Esophagus squamous epithelium (tissue), 5 donors: ENCODE data around the gene TMEM116. TPM values are rescaled to one million over a fixed set of nuclear protein-coding genes. Genes with fewer than 3 reads are reported as not detected.
"Not testable (repeated sequence)": the region's sequence is repeated elsewhere in the genome, so short reads cannot be mapped to it uniquely, and the experiment has no call there.

Experiments used
- DNase-seq: peaks from one replicate; lab custom pipeline; 2025; lab: John Stamatoyannopoulos, UW
- H3K27ac ChIP-seq, 4 donors: fragments of 200-600 bp; sonication (generic); one replicate each; pipeline ENCODE4 v1.5.1; 2016 to 2019; ENCODE audit warnings: mild to moderate bottlenecking in 1 of 4
- H3K27me3 ChIP-seq, 4 donors: fragments of 200-600 bp; sonication (generic); 1 replicate in 3 of 4; 2 replicates in 1 of 4; pipeline versions ENCODE4 v1.5.1 to v1.6.0; 2017 to 2021; ENCODE audit warnings: antibody characterized with exemption in 1 of 4
- H3K36me3 ChIP-seq, 3 donors: fragments of 200-600 bp; sonication (generic); one replicate each; pipeline ENCODE4 v1.5.1; 2016 to 2019
- H3K4me1 ChIP-seq, 3 donors: fragments of 200-600 bp; sonication (generic); one replicate each; pipeline ENCODE4 v1.5.1; 2017 to 2019
- H3K4me3 ChIP-seq, 4 donors: fragments of 200-600 bp; sonication (generic); 1 replicate in 3 of 4; 2 replicates in 1 of 4; pipeline ENCODE4 v1.5.1; 2016 to 2019; ENCODE audit warnings: mild to moderate bottlenecking in 2 of 4, moderate library complexity in 1 of 4
- H3K9me3 ChIP-seq, 3 donors: fragments of 200-600 bp; sonication (generic); one replicate each; pipeline ENCODE4 v1.5.1; 2016 to 2019
- POLR2A ChIP-seq, 4 donors: fragments of 450-650 bp; IDR thresholded peaks; one replicate each; pipeline ENCODE4 v1.6.1; 2017; ENCODE audit warnings: antibody characterized with exemption in 4 of 4, mild to moderate bottlenecking in 4 of 4, moderate library complexity in 3 of 4
- WGBS, 2 donors: methylation state at CpG; one replicate each; pipeline ENCODE4 v1.1.5; 2018; 5-methylcytosine and 5-hydroxymethylcytosine counted together
- intact Hi-C: fragments of 100-400 bp; cut with DNase I; formaldehyde crosslinking; loops from one replicate; pipeline ENCODE4 v1.15.0; 2022
- total RNA-seq, 4 donors: library from RNA; depleted of rRNA; stranded (reverse); fragments of >200 nt; gene quantifications; one replicate each; pipeline ENCODE4 v1.1.0, GENCODE V29; 2016
- TF ChIP-seq, protein P1 (sequence below), 6 experiments: fragments of 450-650 bp in 4 of 6; fragments of 200-600 bp in 2 of 6; sonication (generic) in 2 of 6; IDR thresholded peaks; one replicate each; pipeline ENCODE4 v1.5.1; 2016 to 2019; ENCODE audit warnings: antibody characterized with exemption in 6 of 6, mild to moderate bottlenecking in 4 of 6, moderate library complexity in 4 of 6
- donor health status: DM: yes; HTN: yes; CAD: no.

Gene TMEM116
- total RNA-seq, 4 donors from 2014 or later = 4.7 to 12.1 (median 9.1) TPM

DNA sequence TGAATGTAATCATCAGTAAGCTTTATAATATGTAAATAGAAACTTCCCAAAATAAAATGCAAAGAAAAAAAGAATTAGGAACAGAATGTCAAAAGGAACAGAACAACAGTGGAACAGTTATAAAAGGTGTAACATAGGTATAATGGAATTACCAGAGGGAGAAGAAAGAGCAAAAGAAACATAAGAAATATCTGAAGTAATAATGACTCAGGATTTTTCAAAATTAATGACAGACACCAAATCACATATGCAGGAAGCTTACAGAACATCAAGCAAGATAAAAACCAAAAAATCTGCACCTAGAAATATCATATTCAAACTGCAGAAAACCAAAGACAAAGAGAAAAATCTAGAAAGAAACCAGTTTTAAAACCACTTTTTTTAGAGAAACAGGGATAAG, 36.1 kb downstream of the TMEM116 start:
- intact Hi-C loops = no loop called here
- TF ChIP-seq POLR2A (IDR thresholded peaks at IDR 0.05) = no peak
- TF ChIP-seq, protein P1, sequence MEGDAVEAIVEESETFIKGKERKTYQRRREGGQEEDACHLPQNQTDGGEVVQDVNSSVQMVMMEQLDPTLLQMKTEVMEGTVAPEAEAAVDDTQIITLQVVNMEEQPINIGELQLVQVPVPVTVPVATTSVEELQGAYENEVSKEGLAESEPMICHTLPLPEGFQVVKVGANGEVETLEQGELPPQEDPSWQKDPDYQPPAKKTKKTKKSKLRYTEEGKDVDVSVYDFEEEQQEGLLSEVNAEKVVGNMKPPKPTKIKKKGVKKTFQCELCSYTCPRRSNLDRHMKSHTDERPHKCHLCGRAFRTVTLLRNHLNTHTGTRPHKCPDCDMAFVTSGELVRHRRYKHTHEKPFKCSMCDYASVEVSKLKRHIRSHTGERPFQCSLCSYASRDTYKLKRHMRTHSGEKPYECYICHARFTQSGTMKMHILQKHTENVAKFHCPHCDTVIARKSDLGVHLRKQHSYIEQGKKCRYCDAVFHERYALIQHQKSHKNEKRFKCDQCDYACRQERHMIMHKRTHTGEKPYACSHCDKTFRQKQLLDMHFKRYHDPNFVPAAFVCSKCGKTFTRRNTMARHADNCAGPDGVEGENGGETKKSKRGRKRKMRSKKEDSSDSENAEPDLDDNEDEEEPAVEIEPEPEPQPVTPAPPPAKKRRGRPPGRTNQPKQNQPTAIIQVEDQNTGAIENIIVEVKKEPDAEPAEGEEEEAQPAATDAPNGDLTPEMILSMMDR (IDR thresholded peaks at IDR 0.05) = no peak
- no peak for DNase-seq

DNA sequence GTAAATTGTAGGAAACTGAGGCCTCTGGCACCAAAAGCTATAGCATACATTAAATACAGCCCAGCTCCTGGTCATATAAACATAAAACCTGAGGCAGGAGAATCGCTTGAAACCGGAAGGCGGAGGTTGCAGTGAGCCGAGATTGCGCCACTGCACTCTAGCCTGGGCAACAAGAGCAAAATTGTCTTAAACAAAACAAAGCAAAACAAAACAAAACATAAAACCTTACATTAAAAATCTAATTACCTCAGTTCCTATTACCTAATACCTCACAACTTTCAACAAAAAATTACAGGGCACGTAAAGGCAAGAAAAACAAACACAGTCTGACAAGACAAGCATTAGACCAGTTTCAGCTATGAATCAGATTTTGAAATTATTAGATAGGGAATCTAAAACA, 36.7 kb downstream of the TMEM116 start:
- DNase-seq = no peak
- Histone ChIP-seq H3K4me3 (no peak overlapping the region), H3K9me3 (no peaks in the 10 kb centered on the region), H3K27me3 (no peaks in the 10 kb centered on the region), H3K36me3 (peaks cover 0 to 12% (median 0%) of the 10 kb centered on the region in 3 donors), H3K4me1 (no peaks in the 10 kb centered on the region), H3K27ac (no peak overlapping the region)
- 80 to 84% methylated on average over 6 of the region's 6 CpGs for WGBS, 2 donors
- intact Hi-C loops = no loop called here
- TF ChIP-seq, protein P1 (IDR thresholded peaks at IDR 0.05) = no peak
- TF ChIP-seq POLR2A (IDR thresholded peaks at IDR 0.05) = no peak

More for the DNA sequence above, 36.1 kb downstream of the TMEM116 start:
- no peak overlapping the region for H3K27ac ChIP-seq
- H3K36me3 ChIP-seq = peaks cover 0 to 12% (median 0%) of the 10 kb centered on the region in 3 donors
- H3K27me3 ChIP-seq = no peaks in the 10 kb centered on the region
- H3K4me1 ChIP-seq = no peaks in the 10 kb centered on the region
- no peak overlapping the region for H3K4me3 ChIP-seq
- no peaks in the 10 kb centered on the region for H3K9me3 ChIP-seq

DNA sequence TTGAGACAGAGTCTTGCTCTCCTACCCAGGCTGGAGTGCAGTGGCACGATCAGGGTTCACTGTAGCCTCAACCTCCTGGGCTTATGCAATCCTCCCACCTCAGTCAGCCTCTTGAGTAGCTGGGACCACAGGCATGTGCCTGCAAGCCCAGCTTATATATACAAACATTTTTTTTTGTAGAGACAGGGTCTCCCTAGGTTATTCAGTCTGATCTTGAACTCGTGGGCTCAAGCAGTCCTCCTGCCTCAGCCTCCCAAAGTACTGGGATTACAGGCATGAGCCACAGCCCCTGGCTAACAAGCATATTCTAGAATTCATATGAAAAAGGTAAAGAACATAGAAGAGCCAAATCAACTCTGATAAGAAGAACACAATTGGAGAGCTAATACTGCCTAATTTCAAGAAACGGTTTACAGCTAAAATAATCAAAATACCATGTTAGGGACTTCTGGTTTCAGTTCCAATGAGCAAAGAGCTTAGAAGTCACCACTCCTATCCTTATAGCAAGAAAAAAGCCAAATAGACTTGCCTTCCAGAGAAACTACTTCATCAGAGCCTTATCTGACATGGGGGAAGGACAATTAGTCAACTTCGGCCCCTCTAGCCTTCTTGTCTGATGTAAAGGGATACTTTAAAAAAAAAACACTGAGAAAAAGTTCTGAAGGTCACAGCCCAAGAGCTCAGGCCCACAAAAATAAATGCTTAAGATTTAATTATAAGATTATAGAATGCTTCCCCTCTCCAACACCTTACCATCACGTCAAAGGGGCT, 37.6 kb downstream of the TMEM116 start:
- peaks cover 0 to 9% (median 3%) of the 10 kb centered on the region in 3 donors for H3K9me3 ChIP-seq
- no peak for TF ChIP-seq POLR2A (IDR thresholded peaks at IDR 0.05)
- TF ChIP-seq, protein P1 (IDR thresholded peaks at IDR 0.05) = no peak
- H3K27ac ChIP-seq = no peak overlapping the region
- no peak for DNase-seq
- H3K4me3 ChIP-seq = no peak overlapping the region
- H3K36me3 ChIP-seq = peaks cover 0 to 18% (median 0%) of the 10 kb centered on the region in 3 donors
- H3K27me3 ChIP-seq = no peaks in the 10 kb centered on the region
- H3K4me1 ChIP-seq = no peaks in the 10 kb centered on the region
- 76 to 80% methylated on average over 5 of the region's 5 CpGs for WGBS, 2 donors
- intact Hi-C loops = no loop called here

DNA sequence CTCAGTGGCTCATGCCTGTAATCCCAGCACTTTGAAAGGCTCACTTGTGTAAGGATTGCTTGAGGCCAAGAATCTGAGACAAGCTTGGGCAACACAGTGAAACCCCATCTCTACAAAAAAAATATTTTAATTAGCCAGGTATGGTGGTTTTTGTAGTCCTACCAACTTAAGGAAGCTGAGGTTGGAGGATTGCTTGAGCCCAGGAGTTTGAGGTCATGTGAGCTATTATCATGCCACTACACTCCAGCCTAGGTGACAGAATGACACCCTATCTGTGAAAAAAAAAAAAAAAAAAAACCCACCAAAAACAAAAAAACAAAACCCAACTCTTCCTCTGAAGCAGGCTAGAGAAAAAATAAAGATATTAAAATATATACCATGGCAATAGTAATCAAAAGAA, 41.2 kb downstream of the TMEM116 start:
- TF ChIP-seq, protein P1 (IDR thresholded peaks at IDR 0.05) = no peak
- TF ChIP-seq POLR2A (IDR thresholded peaks at IDR 0.05) = no peak
- intact Hi-C loops = no loop called here
- DNase-seq = no peak
- Histone ChIP-seq H3K9me3 (peaks cover 0 to 15% (median 3%) of the 10 kb centered on the region in 3 donors), H3K4me3 (no peak overlapping the region), H3K27ac (no peak overlapping the region), H3K4me1 (no peaks in the 10 kb centered on the region), H3K36me3 (peaks cover 0 to 18% (median 0%) of the 10 kb centered on the region in 3 donors), H3K27me3 (no peaks in the 10 kb centered on the region)

DNA sequence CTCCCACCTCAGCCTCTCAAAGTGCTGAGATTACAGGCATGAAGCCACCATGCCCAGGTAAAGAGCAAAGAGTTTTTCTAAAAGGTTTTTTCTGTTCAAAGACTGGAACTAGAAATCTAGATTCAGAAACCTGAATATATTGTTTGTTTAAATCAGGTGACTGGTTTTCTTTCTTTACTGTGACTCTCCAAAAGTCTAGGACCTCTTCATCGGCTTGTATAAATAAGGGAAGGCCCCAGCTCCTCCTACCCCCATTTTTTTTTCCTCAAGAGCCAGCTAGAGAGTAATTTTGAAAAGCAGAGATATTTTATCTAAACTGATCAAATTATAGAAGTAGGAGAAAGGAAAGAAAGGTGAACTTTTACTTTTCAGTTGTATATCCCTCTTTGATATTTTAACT, 48.0 kb downstream of the TMEM116 start:
- no peaks in the 10 kb centered on the region for H3K4me1 ChIP-seq
- no peak for DNase-seq
- H3K27ac ChIP-seq = no peak overlapping the region
- no peaks in the 10 kb centered on the region for H3K27me3 ChIP-seq
- intact Hi-C loops = no loop called here
- TF ChIP-seq POLR2A (IDR thresholded peaks at IDR 0.05) = no peak
- TF ChIP-seq, protein P1 (IDR thresholded peaks at IDR 0.05) = no peak
- H3K9me3 ChIP-seq = peaks cover 0 to 2% (median 0%) of the 10 kb centered on the region in 3 donors
- WGBS, 2 donors = 60 to 95% methylated on average over 1 of the region's 1 CpG
- H3K4me3 ChIP-seq = no peak overlapping the region
- H3K36me3 ChIP-seq = peaks cover 0 to 11% (median 0%) of the 10 kb centered on the region in 3 donors

DNA sequence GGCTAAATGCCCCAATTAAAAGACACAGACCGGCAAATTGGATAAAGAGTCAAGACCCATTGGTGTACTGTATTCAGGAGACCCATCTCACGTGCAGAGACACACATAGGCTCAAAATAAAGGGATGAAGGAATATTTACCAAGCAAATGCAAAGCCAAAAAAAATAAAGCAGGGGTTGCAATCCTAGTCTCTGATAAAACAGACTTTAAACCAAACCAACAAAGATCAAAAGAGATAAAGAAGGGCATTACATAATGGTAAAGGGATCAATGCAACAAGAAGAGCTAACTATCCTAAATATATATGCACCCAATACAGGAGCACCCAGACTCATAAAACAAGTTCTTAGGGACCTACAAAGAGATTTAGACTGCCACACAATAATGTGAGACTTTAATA, 53.4 kb downstream of the TMEM116 start:
- H3K27ac ChIP-seq, H3K27me3 ChIP-seq, H3K36me3 ChIP-seq, H3K4me1 ChIP-seq, H3K9me3 ChIP-seq, DNase-seq, H3K4me3 ChIP-seq, intact Hi-C loops: not testable (repeated sequence)
- 91 to 92% methylated on average over 2 of the region's 2 CpGs for WGBS, 2 donors

DNA sequence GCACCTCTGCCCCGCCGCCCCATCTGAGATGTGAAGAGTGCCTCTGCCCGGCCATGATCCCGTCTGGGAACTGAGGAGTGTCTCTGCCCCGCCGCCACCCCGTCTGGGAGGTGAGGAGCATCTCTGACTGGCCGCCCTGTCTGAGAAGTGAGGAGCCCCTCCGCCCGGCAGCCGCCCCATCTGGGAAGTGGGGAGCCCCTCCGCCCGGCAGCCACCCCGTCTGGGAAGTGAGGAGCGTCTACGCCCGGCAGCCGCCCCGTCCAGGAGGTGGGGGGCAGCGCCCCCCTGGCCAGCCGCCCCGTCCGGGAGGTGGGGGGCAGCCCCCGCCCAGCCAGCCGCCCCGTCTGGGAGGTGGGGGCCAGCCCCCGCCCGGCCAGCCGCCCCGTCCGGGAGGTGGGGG, 55.7 kb downstream of the TMEM116 start:
- H3K36me3 ChIP-seq, H3K4me3 ChIP-seq, H3K9me3 ChIP-seq, H3K4me1 ChIP-seq, H3K27me3 ChIP-seq, DNase-seq, intact Hi-C loops, H3K27ac ChIP-seq: not testable (repeated sequence)
- 100% methylated on average over 3 of the region's 31 CpGs; no CpG with 5 or more reads in 1 of the 2 donors for WGBS, 2 donors
